ENCODE results near the gene TOR1A. TPM values are rescaled to one million over a fixed set of nuclear protein-coding genes. Genes with fewer than 3 reads are reported as not detected.
A peak's percentile ranks its signal among the peaks of the same experiment; 100 is the strongest.

The TOR1A gene
- total RNA-seq, 1 donor from 2014 or later, result 30.0 TPM

GRCh38 chr9:129765764-129766317, 58.1 kb downstream of the TOR1A start:
- intact Hi-C loops (cut with DNase I), result no loop called here
- H3K9me3 ChIP-seq, result no peaks in the 10 kb centered on the region
- no peaks in the 10 kb centered on the region for H3K36me3 ChIP-seq
- no peak for DNase-seq (ENCODE audit: extremely low spot score in 2 of 2)
- H3K4me3 ChIP-seq, result no peak overlapping the region
- no peaks in the 10 kb centered on the region for H3K27me3 ChIP-seq
- TF ChIP-seq POLR2A (IDR thresholded peaks at IDR 0.05) (no peak), POLR2AphosphoS5 (IDR thresholded peaks at IDR 0.05; ENCODE audit: insufficient read depth in 1 of 2, low read depth in 1 of 2) (no peak)
- TF ChIP-seq, protein P1, sequence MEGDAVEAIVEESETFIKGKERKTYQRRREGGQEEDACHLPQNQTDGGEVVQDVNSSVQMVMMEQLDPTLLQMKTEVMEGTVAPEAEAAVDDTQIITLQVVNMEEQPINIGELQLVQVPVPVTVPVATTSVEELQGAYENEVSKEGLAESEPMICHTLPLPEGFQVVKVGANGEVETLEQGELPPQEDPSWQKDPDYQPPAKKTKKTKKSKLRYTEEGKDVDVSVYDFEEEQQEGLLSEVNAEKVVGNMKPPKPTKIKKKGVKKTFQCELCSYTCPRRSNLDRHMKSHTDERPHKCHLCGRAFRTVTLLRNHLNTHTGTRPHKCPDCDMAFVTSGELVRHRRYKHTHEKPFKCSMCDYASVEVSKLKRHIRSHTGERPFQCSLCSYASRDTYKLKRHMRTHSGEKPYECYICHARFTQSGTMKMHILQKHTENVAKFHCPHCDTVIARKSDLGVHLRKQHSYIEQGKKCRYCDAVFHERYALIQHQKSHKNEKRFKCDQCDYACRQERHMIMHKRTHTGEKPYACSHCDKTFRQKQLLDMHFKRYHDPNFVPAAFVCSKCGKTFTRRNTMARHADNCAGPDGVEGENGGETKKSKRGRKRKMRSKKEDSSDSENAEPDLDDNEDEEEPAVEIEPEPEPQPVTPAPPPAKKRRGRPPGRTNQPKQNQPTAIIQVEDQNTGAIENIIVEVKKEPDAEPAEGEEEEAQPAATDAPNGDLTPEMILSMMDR (IDR thresholded peaks at IDR 0.05), result no peak
- no peak overlapping the region for H3K27ac ChIP-seq
- peaks cover 21% of the 10 kb centered on the region for H3K4me1 ChIP-seq

- TF ChIP-seq, protein P1 (IDR thresholded peaks at IDR 0.05), result no peak
- TF ChIP-seq POLR2A (IDR thresholded peaks at IDR 0.05), result no peak
- peak in 1 of 2 donors; percentile 10 for TF ChIP-seq POLR2AphosphoS5 (IDR thresholded peaks at IDR 0.05; ENCODE audit: insufficient read depth in 1 of 2, low read depth in 1 of 2)
- H3K4me1 ChIP-seq, result peaks cover 21% of the 10 kb centered on the region
- H3K36me3 ChIP-seq, result no peaks in the 10 kb centered on the region
- intact Hi-C loops (cut with DNase I), result no loop called here
- DNase-seq (ENCODE audit: extremely low spot score in 2 of 2), result no peak
- H3K9me3 ChIP-seq, result no peaks in the 10 kb centered on the region
- H3K27me3 ChIP-seq, result no peaks in the 10 kb centered on the region
- no peak overlapping the region for H3K4me3 ChIP-seq
- peak overlapping the region; percentile 80 for H3K27ac ChIP-seq
Measured at GRCh38 chr9:129762985-129763926, 60.7 kb downstream of the TOR1A start.

Small RNAs within 50 kb of the gene (microRNA-seq; reads per million reads assigned to microRNA genes)
- gene MIR6855 (ENCODE audit: borderline number of aligned reads, borderline replicate concordance), result not detected

Small RNAs within 50 kb of the gene (small RNA-seq; reads per million reads assigned to genes)
- gene MIR6855, result not detected

Other genes with a start within 250 kb of the TOR1A start
- gene C9orf50, start 203.0 kb downstream of the TOR1A start, total RNA-seq, result not detected
- gene NTMT1, start 198.0 kb downstream of the TOR1A start, total RNA-seq, result 15.5 TPM
- 18.9 TPM for gene ASB6, start 182.0 kb downstream of the TOR1A start, total RNA-seq
- gene PRRX2, start 158.5 kb downstream of the TOR1A start, total RNA-seq, result 43.7 TPM
- gene PTGES, start 71.1 kb downstream of the TOR1A start, total RNA-seq, result 18.9 TPM
- 14.5 TPM for gene TOR1B, start 21.0 kb downstream of the TOR1A start, total RNA-seq
- gene C9orf78, start 11.1 kb upstream of the TOR1A start, total RNA-seq, result 36.6 TPM
- gene USP20, start 11.3 kb upstream of the TOR1A start, total RNA-seq, result 29.5 TPM
- 47.1 TPM for gene FNBP1, start 219.1 kb upstream of the TOR1A start, total RNA-seq
- 25.5 TPM for gene GPR107, start 229.8 kb upstream of the TOR1A start, total RNA-seq

Data from vagina (tissue), 2 donors.